ENCODE measurements around the gene CDK16. TPM values are rescaled to one million over a fixed set of nuclear protein-coding genes. Genes with fewer than 3 reads are reported as not detected.
A peak's percentile ranks its signal among the peaks of the same experiment; 100 is the strongest.

The CDK16 gene
- total RNA-seq, 3 donors from 2014 or later: 81.9 to 111 (median 109) TPM

DNA sequence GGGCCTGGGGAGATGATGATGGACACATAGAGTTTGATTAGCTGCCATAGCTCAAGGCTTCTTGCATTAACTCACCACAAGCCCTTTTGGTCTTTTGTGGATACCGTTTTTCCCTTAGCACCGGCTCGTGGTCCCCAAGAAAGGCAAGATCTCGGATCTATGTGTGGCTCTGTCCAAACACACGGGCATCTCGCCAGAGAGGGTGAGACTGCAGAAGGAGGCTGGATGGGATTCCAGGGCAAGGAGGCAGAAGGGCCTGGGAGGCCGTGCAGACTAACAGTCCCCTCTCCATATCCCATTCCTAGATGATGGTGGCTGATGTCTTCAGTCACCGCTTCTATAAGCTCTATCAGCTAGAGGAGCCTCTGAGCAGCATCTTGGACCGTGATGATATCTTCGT is 23.8 kb downstream of the CDK16 start:
- ATAC-seq (no peak), DNase-seq (no peak)
- Histone ChIP-seq H3K36me3 (ENCODE audit: low read depth) (no peaks in the 10 kb centered on the region), H3K4me1 (ENCODE audit: low read depth) (no peaks in the 10 kb centered on the region), H3K4me3 (no peak overlapping the region), H3K9me3 (no peaks in the 10 kb centered on the region)
- TF ChIP-seq, protein P1, sequence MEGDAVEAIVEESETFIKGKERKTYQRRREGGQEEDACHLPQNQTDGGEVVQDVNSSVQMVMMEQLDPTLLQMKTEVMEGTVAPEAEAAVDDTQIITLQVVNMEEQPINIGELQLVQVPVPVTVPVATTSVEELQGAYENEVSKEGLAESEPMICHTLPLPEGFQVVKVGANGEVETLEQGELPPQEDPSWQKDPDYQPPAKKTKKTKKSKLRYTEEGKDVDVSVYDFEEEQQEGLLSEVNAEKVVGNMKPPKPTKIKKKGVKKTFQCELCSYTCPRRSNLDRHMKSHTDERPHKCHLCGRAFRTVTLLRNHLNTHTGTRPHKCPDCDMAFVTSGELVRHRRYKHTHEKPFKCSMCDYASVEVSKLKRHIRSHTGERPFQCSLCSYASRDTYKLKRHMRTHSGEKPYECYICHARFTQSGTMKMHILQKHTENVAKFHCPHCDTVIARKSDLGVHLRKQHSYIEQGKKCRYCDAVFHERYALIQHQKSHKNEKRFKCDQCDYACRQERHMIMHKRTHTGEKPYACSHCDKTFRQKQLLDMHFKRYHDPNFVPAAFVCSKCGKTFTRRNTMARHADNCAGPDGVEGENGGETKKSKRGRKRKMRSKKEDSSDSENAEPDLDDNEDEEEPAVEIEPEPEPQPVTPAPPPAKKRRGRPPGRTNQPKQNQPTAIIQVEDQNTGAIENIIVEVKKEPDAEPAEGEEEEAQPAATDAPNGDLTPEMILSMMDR (IDR thresholded peaks at IDR 0.05): no peak
- intact Hi-C loops (cut with DNase I, micrococcal nuclease): no loop called here

DNA sequence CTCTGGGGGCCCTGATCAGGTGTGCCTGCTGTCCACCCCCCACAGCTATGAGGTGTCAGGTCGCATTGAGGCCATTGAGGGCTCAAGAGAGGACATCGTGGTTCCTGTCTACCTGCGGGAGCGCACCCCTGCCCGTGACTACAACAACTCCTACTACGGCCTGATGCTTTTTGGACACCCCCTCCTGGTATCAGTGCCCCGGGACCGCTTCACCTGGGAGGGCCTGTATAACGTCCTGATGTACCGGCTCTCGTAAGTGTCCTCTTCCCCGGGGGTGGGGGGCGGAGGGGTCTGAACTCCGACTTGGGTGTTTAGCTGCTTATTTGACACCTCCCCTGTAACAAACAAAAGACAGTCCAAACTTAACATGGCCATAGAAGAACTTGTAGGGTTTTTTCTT is 24.9 kb downstream of the CDK16 start:
- H3K36me3 ChIP-seq (ENCODE audit: low read depth): no peaks in the 10 kb centered on the region
- no peak for DNase-seq
- no peaks in the 10 kb centered on the region for H3K9me3 ChIP-seq
- no peak for ATAC-seq
- H3K4me3 ChIP-seq: no peak overlapping the region
- intact Hi-C loops (cut with DNase I, micrococcal nuclease): no loop called here
- TF ChIP-seq, protein P1 (IDR thresholded peaks at IDR 0.05): no peak
- no peaks in the 10 kb centered on the region for H3K4me1 ChIP-seq (ENCODE audit: low read depth)

DNA sequence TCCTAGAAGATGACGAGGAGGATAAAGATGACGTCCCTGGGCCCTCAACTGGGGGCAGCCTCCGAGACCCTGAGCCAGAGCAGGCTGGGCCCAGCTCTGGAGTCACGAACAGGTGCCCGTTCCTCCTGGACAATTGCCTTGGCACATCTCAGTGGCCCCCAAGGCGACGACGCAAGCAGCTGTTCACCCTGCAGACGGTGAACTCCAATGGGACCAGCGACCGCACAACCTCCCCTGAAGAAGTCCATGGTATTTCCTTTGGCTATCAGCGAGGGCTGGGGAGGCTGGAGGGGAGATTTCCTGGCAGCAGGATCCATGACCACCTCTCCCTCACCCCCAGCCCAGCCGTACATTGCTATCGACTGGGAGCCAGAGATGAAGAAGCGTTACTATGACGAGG is 26.2 kb downstream of the CDK16 start:
- ATAC-seq (no peak), DNase-seq (no peak)
- no peaks in the 10 kb centered on the region for H3K36me3 ChIP-seq (ENCODE audit: low read depth)
- no peak overlapping the region for H3K4me3 ChIP-seq
- no peaks in the 10 kb centered on the region for H3K4me1 ChIP-seq (ENCODE audit: low read depth)
- H3K9me3 ChIP-seq: no peaks in the 10 kb centered on the region
- intact Hi-C loops (cut with DNase I, micrococcal nuclease): no loop called here
- TF ChIP-seq, protein P1 (IDR thresholded peaks at IDR 0.05): no peak

DNA sequence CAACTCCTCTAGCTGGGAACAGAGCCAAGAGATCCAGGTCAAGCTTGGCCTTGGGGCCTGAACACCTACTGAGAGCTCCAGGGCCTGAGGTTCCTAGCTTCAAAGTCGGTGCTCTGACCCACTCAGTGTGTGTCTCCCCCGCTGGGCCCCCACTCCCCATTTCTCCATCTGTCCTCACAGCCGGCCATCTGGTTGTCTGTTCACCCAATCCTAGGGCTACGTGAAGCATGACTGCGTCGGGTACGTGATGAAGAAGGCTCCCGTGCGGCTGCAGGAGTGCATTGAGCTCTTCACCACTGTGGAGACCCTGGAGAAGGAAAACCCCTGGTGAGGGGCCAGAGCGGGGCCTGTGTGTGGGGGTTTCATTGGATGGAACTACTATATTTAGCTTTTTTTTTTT is 26.7 kb downstream of the CDK16 start:
- H3K4me3 ChIP-seq: no peak overlapping the region
- TF ChIP-seq, protein P1 (IDR thresholded peaks at IDR 0.05): no peak
- H3K9me3 ChIP-seq: no peaks in the 10 kb centered on the region
- ATAC-seq (no peak), DNase-seq (no peak)
- no peaks in the 10 kb centered on the region for H3K4me1 ChIP-seq (ENCODE audit: low read depth)
- no peaks in the 10 kb centered on the region for H3K36me3 ChIP-seq (ENCODE audit: low read depth)
- intact Hi-C loops (cut with DNase I, micrococcal nuclease): no loop called here

DNA sequence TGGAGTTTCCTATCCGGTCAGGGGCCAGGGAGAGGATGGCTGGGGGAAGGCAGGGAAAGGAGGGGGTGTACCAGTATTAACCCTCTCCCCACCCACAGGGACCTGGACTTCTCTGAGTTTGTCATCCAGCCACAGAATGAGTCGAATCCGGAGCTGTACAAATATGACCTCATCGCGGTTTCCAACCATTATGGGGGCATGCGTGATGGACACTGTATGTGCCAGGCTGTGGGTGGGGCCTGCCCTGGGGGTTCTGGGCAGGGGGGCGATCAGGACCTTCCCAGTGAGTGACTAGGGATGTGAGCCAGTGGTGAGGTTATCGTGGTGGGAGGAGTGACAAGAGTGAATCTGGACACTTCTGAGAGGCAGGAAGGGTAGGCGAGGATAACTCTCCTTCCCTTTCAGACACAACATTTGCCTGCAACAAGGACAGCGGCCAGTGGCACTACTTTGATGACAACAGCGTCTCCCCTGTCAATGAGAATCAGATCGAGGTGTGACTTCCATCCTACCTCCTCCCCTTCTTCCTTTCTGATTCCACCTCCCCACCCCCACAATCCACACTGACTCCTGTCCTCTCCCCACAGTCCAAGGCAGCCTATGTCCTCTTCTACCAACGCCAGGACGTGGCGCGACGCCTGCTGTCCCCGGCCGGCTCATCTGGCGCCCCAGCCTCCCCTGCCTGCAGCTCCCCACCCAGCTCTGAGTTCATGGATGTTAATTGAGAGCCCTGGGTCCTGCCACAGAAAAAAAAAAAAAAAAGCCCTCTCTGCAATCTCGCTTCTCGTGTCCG is 28.9 kb downstream of the CDK16 start:
- no peak overlapping the region for H3K4me3 ChIP-seq
- ATAC-seq (no peak), DNase-seq (no peak)
- intact Hi-C loops (cut with DNase I, micrococcal nuclease): no loop called here
- no peaks in the 10 kb centered on the region for H3K4me1 ChIP-seq (ENCODE audit: low read depth)
- H3K36me3 ChIP-seq (ENCODE audit: low read depth): no peaks in the 10 kb centered on the region
- H3K9me3 ChIP-seq: no peaks in the 10 kb centered on the region
- TF ChIP-seq, protein P1 (IDR thresholded peaks at IDR 0.05): no peak

DNA sequence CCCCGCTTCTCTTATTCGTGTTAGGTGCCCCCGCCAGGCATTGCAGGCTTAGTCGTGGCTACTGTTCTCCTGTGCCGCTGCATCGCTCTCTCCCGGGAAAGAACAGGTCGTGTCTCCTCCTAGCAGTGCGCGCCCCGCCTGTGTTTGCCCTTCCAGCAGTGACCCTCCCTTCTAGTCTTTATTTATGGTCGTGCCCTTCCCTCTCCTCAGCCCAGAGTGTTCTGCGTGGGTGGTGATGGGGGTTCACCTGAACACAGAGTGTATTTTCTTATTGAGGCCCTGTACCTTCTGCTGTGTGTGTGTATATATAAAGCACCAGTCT is 29.5 kb downstream of the CDK16 start:
- H3K4me3 ChIP-seq: no peak overlapping the region
- ATAC-seq (peak; percentile 24), DNase-seq (no peak)
- no peaks in the 10 kb centered on the region for H3K4me1 ChIP-seq (ENCODE audit: low read depth)
- H3K9me3 ChIP-seq: no peaks in the 10 kb centered on the region
- TF ChIP-seq, protein P1 (IDR thresholded peaks at IDR 0.05): no peak
- H3K36me3 ChIP-seq (ENCODE audit: low read depth): no peaks in the 10 kb centered on the region
- intact Hi-C loops (cut with DNase I, micrococcal nuclease): no loop called here
